ENCODE measurements around the gene ARHGAP10.

DNA sequence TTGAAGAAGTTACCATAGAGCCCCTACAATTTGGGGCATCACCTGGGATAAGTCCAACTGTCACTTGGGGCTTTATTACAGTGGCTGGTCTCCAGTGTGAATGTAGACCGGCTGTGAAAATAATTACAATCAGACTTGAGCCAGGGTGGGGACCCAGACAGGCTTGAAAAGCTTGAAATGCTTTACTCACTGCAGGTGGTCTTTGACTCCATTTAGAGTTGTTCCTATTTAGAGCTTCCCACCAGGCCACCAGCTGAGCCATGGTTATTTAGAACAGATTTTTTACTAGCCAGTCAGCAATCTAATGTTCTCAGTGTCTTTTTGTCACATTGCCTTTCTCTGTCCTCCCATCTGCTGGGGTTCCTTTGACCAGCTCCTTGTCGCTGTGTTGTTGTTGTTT lies 5.7 kb downstream of the ARHGAP10 start:
- TF ChIP-seq EZH2 (IDR thresholded peaks at IDR 0.05; ENCODE audit: borderline replicate concordance, low read length) (no peak), CTCF (conservative IDR thresholded peaks at IDR 0.05 in 1 of 2, IDR thresholded peaks at IDR 0.05 in 1 of 2; ENCODE audit: extremely low read depth in 1 of 2, insufficient read depth in 1 of 2, low read depth in 1 of 2, low read length in 2 of 2) (no peak)
